GM21786 (cell line): Measurements from ENCODE around the gene GLCCI1.

ENCODE experiments used
- ATAC-seq: cut with Tn5 transposase; IDR thresholded peaks from one replicate; pipeline ENCODE4 v1.9.1; 2021; ENCODE audit not compliant: unreplicated experiment

Gene GLCCI1

DNA sequence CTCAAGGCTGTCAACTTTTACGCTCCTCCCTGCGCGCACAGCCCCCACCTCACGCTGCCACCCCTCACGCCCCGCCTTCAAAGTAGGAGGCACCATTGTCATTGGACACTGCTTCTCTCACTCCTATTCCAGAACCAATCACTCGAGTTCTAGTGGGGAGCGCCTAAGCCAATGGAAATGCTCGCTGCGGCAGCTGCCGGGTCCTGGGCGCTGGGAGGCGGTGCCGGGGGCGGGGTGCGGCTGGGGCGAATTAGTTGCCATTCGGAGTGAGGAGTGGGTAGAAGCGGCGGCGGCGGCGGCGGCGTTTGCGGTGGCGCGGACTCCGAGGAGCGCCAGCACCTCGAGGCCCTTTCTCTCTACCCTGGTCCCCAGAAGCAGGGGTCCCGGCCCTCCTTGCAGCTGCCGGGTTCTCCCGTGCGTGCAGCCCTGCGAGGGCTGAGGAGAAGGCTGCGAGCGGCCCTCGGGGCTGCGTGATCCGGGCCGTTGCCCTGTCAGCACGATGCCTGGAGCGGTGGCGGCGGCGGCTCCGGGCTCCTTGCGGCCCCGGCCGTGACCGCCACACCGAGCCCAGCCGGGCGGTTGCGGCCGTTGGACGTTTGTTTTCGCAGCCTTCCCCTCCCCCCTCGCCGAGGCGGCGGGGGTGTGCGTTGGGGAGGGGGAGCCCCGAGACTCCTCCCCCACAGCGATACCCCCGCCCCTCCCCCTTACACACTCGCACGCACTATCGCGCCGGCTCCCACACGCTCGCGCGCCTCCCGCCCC is at the start of gene GLCCI1:
TSS of gene GLCCI1 (plus strand) at position 253 of the 762 bp plus-strand sequence. CDS start 555 bp downstream, outside the sequence.
- peak; percentile 86 for ATAC-seq

DNA sequence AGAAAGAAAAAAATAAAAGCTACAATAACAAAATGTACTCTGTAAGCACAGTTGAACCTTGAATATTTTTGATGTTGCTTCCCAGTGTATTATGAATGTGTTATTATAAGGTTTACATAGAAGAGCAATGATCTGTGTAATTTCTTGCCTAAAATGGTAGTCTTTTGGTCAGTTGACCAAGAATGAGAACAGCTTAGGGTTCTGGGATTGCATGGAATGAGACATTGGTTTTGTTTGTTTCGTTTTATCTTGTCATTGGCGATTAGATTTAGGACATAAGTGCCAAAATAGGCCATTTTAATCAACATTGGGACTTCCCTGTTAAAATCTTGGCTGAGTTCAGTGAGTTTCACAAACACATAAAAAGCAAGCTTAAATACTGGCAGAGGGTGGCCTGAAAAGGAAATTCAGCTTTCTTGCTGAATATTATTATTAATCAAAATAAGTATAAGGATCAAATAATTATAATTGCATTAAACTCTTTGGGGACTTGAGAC is 49.1 kb upstream of the GLCCI1 start:
- ATAC-seq = no peak

DNA sequence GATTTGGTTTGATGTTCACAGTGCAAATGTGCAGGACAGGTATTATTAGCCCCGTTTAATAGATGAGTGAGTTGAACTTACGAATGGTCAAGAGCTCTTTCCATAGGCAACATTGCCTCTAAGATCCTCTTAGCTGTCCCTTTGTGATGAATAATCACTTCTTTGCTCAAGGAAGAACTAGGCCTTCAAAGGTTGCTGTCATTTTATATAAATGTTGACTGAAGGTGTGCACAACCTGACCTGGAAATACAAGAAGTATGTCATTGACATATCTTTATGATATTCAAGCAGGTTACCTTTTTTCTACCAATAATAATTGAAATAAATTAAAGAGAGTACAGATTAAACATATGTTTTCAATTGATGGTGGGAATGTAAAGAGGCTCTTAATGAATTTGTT is 48.5 kb upstream of the GLCCI1 start:
- ATAC-seq = no peak

DNA sequence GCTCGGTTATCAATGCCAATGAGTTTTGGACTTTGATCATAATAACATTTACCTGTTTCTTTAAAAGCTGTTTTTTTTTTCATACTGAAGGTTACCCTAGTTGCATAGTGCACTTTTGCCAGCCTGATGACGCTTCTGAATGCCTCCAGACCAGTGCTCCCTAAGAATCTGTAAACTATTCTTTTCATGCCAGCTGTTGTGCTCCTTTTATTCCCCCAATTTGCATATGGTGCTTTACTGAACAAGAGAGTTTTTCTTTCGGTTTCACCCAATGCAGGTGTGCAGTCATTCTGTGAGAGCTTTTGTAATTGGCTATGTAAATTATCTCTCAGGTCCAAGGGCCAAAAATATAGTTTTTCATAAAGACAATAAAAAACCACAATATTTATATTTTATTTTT is 48.1 kb upstream of the GLCCI1 start:
- peak; percentile 94 for ATAC-seq

DNA sequence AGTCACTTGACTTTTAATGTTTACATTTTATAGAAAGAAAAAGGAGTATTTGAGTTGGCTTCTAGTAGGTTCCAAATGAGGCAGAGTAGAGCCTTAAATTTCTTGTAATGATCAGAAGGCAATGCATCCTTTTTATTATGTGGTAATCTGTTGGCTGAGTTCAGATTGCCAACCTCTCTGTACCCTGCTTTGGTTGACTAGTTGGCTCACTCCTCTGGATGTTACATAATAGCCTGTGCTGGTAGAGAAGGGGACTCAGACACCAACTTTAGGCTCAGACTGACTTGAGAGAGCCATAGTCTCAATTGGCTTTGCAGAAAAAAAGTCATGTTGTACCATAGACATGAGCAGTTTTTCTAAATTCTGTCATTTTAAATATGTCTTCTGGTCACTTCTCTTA is 46.8 kb upstream of the GLCCI1 start:
- ATAC-seq = no peak

DNA sequence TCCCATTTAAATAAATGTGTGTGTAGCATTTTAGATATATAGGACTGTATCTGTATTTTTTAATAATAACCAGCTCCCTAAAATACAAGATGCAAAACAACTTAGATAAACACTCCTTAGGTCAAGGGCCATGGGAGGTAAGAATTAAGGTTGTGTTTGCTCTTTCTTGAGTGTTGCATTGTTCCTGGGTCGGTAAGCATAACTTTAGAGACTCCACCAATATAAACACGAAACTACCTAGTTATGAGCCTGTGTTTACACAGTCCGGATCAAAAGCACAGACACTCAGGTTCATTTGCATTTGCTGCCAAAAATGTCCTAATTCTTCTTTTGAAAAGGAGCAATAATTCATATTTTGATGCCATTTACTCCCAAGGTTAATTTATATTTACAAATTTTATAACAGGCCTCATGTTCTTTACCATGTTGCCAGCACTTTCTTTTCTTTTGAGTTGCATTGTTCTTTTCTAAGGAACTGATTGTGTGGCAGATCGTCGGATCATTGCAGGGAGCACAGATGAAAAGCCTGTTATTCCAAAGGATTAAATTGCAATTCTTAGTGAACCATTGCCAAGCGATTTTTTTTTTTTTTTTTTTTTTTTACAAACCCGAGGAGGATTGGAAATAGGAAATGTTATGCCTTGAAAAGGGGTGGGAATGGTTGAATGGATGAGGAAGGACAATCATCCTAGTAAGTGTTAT is 45.8 kb upstream of the GLCCI1 start:
- no peak for ATAC-seq

DNA sequence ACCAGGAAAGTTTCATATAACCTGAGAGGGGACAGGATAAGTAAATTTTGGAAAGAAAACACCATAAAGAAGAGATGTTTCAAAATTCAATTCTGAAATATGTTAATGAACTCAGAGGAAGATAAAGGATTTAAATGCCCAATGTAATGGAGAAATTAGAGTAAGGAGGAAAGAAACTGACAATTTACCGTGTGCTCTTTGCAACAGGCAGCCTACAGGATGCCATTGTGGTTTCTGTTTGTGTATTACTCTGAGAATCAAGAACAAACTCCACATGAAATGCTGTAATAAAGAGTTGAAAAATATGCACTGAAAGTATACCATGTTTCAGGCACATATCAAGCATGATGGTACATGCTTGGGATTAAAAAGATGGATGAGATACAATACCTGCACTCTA is 44.8 kb upstream of the GLCCI1 start:
- no peak for ATAC-seq

DNA sequence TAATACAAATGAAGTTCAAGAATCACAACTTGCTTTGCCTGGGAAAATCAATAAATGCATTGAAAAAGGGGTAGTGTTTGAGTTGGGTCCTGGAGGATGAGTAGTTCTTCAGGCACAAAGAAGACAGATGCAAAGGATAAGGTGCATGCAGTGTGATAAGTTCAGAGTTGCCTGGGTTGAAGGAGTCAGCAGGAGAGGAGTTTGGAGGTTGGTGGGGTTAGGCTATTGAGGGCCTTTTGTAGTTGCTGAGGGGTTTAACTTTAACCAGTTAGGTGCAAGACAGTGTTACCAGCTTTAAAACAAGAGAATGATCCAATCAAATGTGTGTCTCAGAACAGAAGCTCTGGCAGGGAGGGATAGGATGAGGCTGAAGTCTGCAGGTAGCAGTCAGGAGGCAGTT is 44.3 kb upstream of the GLCCI1 start:
- no peak for ATAC-seq

DNA sequence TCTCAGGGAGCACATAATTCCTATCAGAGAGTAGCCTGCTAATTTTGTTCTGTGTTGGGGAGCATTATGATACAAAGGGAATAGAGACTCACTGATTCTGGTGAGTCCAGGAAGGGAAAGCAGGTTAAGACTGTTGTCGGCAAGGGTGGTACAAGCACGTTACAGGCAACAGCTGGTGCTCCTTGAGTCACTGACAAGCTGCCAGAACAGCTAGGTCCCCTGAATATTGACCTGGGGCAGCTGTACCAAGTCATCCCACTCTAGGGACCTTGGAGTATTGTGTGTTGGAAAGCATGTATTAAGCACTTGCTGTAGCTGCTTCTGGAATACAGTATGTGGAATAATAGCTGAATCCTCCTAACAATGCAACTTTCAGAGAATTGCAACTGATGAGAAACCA is 37.0 kb upstream of the GLCCI1 start:
- ATAC-seq = no peak

DNA sequence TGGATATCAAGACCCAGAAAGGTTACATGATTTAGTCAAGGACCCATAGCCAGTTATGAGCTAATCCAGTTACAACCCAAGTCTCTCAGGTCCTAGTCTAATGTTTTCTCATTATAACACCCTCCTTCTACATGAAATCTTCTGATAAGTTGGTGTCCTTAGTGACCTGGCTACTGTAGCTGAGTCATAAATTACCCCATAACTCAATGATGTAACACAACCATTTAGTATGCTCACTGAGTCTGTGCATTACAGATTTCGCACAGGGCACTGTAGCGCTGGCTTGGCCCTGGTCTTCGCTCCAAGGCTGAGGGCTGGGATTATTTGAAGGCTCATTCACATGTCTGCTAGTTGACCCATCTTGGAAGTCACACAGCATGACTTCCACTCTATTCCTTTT is 36.0 kb upstream of the GLCCI1 start:
- no peak for ATAC-seq

DNA sequence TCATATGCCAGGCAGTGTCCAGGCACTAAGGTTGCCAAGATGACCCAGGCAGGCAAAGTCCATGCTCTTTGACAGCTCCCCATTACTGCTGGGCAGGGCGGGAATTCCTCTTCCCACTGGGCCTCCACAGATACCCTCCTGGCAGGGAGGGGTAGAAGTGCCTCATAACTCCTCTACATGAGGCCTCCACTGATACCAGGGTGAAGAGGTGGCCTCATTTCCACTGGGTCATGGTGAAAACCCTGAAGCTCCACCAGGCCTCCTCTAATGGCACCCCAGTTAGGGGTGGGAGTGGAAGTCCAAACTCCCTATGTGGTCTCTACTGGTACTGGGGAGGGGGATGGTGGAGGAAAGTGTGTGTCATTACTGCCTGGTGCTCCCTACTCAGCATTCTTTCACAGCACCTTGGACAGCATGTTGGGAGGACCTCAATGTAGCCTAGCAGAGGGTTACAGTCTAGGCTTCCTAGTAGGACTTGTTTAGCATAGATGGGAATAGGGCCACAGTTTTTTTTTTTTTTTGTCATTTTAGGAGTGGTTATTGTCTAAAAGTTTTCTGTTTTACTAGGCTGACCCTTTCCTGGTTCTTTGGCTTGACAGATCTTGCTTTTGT is 34.6 kb upstream of the GLCCI1 start:
- ATAC-seq = no peak

DNA sequence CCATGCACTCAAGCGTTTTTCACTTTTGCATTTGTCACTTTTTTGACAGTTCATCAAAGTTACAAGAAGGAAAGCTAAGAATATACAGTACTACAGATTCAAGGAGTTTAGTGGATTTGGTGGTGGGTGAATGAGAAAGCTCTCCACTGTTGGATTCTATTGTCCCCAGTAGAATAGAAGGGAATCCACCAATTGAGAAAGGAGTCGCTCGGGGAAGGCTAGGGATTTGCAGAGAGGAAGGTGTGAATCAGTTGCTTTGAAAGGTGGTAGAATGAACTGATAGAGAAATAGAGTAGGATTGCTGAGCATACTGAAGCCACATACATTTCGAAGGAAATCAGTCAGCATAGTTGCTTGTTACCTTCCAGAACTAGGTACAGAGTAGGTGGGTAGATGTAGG is 33.7 kb upstream of the GLCCI1 start:
- no peak for ATAC-seq

DNA sequence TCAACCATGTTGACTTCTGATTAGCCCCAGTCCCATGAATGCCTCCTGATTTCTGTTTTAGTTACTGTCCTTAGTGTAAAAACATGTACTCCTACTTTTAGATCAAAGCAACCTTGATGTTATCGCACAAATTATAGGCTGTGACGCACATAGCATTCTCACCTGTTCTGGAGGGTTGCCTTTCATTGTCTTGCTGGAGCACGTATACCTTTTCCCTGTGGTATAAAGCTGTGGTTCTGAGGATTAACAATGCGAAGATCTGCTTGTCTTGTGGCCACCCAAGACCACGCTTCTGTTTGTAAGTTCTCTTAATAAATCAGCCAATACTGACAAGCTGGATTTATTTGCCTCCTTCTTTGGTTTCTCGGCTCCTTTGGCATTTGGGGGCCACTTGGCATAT is 30.1 kb upstream of the GLCCI1 start:
- ATAC-seq = no peak

DNA sequence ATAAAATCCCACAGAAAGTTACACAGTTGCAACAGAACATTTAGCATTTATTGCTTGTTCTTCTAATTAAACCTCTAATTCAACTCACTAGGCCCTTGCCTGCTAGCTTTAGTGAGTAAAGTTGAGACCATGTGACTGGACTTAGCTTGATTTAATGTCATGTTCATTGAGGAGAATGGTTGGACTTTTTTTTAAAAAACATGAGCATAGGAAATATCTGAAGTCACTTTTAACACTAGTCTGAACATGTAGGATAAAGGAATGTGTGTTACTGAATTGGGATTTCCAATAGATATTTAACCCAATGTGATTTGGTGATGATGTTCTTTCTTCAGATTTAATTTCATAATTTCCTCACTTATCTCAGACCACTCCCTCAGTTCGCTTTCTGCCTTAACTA is 24.6 kb upstream of the GLCCI1 start:
- no peak for ATAC-seq

DNA sequence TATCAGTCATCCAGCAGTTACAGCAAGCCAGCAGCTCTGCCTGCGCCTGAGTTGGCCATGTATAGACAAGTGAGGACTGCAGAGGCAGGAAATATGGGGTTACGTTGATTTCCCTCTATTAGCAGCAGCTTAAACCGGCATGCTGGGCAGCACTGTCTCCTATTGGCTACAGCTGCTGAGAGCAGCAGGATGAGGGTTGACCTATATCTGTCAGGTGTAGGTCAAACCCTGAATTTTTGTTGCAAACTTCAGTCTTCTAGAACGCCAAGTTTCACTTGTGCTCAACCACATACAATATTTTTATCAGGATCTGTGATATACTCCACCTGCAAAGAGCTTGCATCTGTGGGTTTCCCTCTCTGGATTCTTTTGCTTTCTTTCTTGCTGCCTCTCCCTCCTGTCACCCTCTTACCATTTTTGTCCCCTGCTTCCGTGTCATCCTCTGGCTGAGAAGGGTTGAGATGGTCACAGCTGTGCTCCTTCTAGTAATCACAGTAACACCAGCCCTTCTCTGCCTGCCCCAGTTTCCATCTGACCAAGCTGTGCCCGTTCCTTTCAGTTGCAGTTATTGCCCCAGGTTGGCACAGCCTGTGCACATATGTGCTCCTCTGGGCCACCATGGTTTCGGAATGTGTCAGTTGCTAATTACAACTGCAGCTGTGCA is 23.8 kb upstream of the GLCCI1 start:
- ATAC-seq = peak; percentile 92

DNA sequence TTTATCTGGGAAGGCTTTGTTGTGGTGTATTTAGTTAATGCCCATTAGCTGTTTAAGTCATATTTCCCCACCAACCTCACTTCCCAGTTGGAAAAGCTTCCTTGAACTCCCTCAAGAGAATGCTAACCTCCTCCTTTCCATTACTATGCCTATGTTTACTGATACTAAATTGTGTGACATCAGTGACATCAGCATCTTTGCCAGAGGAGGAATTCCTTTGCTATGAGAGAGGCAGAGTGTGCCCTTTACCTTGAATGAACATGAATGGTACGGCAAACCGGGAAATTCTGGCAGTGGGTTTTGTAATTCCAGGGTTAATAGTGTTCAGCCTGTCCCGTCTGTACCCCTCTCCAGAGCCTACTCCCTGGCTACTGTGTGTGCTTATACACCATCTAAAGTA is 22.1 kb upstream of the GLCCI1 start:
- no peak for ATAC-seq

DNA sequence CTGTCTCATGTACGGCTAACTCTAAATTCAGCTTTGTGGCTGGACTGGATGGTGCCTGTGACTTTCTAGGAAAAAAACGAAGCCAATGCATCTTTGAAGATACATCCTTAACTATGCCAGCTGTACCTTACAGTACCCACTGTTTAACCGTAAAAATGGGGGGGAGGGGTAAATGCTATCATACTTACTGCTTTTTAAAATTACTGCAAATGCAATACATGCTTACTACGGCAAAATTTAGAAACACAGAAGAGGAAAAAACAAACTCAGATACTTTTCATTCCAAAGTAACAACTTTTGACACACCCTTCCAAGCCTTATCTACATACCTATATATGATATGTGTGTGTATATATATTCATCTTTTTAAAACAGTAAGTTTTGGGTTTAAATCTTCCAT is 20.4 kb upstream of the GLCCI1 start:
- no peak for ATAC-seq

DNA sequence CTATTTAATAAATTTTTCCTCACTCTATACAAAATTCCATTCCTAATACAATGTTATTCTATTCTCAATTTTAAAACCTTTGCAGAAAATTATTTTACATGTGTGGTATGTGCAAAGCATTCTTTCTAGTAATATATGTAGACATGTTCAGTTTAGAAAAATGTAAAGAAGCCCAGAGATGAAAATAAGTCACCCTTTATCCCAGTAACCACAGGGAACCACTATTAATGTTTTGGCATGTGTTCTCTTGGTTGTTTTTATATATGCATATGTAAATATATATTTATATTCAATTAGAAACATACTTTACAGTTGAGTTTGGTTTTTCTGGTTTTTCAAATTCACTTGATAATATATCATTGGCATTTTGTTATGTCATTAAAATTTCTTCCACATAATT is 14.8 kb upstream of the GLCCI1 start:
- ATAC-seq = no peak

DNA sequence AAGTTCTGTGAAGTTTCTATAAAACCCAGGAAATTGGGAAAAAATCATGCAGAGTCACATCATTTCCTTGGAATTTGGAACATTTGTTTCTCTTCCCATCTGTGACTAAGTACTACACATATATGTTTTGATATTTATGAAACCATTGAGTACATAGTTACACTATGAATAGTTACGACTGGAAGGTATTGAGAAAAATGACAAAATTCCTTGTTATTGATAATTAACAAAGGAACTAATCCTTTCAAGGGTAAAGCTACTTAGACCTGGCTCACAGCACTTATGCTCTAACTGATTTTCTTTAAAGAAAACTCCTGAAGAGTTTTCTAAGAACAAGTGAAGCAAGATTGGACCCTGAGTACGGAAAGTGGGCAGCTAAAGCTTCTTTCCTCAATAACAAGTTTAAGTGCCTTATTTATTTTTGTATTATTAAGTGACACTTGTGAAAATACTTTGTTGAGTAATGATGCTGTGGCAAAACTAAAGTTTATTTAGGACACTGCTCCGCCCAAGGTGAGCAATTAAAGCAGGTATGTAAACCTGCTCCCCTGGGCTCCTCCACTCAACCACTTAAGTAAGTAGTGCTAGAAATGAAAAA is 12.0 kb upstream of the GLCCI1 start:
- ATAC-seq = no peak

DNA sequence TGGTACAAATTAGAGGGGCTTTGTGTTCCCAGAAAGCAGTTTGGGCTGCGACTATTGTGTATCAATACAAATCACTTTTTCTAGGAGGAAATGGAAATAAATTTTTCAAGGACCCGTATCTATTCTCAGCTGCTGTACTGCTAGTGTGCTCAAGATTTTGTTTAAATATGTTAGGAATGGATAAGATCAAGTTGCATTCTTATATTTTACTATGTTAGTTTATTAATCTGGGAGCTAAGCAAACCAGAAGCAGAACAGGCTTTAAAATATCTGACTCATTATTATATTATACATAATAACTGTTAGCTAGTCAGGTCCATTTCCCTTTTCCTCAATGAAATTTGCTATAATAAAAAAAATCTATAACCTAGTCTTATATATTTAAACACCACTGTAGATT is 11.1 kb upstream of the GLCCI1 start:
- no peak for ATAC-seq

DNA sequence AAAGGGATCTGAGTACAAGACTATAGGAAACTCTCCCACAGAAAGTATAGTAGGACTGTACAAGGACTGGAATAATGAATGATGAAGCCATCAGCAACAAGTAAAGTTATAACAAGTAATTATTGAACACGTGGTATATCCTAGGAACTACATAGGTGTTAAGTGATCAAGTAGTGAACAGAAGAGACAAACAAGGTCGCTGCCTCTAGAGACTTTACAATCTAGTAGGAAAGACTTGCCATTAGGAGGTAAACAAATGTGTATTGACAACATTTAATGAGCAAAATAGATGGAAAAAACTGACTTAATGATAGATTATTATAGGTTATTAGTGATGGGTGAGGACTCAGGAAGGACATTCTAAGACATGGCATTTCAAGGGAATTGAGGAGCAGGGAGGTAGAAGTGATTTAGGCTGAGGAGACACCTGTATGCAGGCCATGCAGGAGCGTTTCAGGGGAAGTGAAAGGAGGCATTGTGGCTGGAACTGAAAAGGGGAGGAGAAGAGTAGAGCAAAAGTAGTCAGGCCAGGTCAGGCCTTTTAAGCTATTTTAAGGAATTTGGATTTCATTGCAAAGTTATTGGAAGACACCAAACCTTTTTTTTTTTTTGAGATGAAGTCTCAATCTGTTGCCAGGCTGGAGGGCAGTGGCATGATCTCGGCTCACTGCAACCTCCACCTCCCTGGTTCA is 8.5 kb upstream of the GLCCI1 start:
- peak; percentile 94 for ATAC-seq
